ENCODE measurements around the gene ZC3H7B.

The ZC3H7B gene

GRCh38 chr22:41333806-41334205 is 32.5 kb downstream of the ZC3H7B start:
- no peak overlapping the region for H3K4me3 ChIP-seq (ENCODE audit: low read depth, low read length)
- DNase-seq (ENCODE audit: low read depth): no peak
- no peak for TF ChIP-seq MAX (IDR thresholded peaks at IDR 0.05; ENCODE audit: low read depth, low read length)
- TF ChIP-seq CTCF (IDR thresholded peaks at IDR 0.05; ENCODE audit: low read depth, low read length): no peak
- TF ChIP-seq POLR2A (IDR thresholded peaks at IDR 0.05; ENCODE audit: extremely low read depth, insufficient read length): no peak

GRCh38 chr22:41334215-41334614 is 32.9 kb downstream of the ZC3H7B start:
- DNase-seq (ENCODE audit: low read depth): no peak

GRCh38 chr22:41334951-41335635 is 33.8 kb downstream of the ZC3H7B start:
- H3K4me3 ChIP-seq (ENCODE audit: low read depth, low read length): no peak overlapping the region
- no peak for DNase-seq (ENCODE audit: low read depth)
- no peak for TF ChIP-seq MAX (IDR thresholded peaks at IDR 0.05; ENCODE audit: low read depth, low read length)
- no peak for TF ChIP-seq POLR2A (IDR thresholded peaks at IDR 0.05; ENCODE audit: extremely low read depth, insufficient read length)
- TF ChIP-seq MYC (IDR thresholded peaks at IDR 0.05; ENCODE audit: low read depth, low read length): no peak
- no peak for TF ChIP-seq CTCF (IDR thresholded peaks at IDR 0.05; ENCODE audit: low read depth, low read length)

More at GRCh38 chr22:41334215-41334614, 32.9 kb downstream of the ZC3H7B start:
- TF ChIP-seq POLR2A (IDR thresholded peaks at IDR 0.05; ENCODE audit: extremely low read depth, insufficient read length) (no peak), CTCF (IDR thresholded peaks at IDR 0.05; ENCODE audit: low read depth, low read length) (no peak), MYC (IDR thresholded peaks at IDR 0.05; ENCODE audit: low read depth, low read length) (no peak), MAX (IDR thresholded peaks at IDR 0.05; ENCODE audit: low read depth, low read length) (no peak)
- H3K4me3 ChIP-seq (ENCODE audit: low read depth, low read length): no peak overlapping the region

- no peak for DNase-seq (ENCODE audit: low read depth)
- TF ChIP-seq POLR2A (IDR thresholded peaks at IDR 0.05; ENCODE audit: extremely low read depth, insufficient read length): no peak
- no peak for TF ChIP-seq MAX (IDR thresholded peaks at IDR 0.05; ENCODE audit: low read depth, low read length)
- no peak for TF ChIP-seq CTCF (IDR thresholded peaks at IDR 0.05; ENCODE audit: low read depth, low read length)
- TF ChIP-seq MYC (IDR thresholded peaks at IDR 0.05; ENCODE audit: low read depth, low read length): no peak
- no peak overlapping the region for H3K4me3 ChIP-seq (ENCODE audit: low read depth, low read length)
Observed at GRCh38 chr22:41338614-41339212, 37.4 kb downstream of the ZC3H7B start.

- DNase-seq (ENCODE audit: low read depth): no peak
- no peak for TF ChIP-seq CTCF (IDR thresholded peaks at IDR 0.05; ENCODE audit: low read depth, low read length)
- no peak for TF ChIP-seq POLR2A (IDR thresholded peaks at IDR 0.05; ENCODE audit: extremely low read depth, insufficient read length)
- no peak for TF ChIP-seq MYC (IDR thresholded peaks at IDR 0.05; ENCODE audit: low read depth, low read length)
- no peak for TF ChIP-seq MAX (IDR thresholded peaks at IDR 0.05; ENCODE audit: low read depth, low read length)
- H3K4me3 ChIP-seq (ENCODE audit: low read depth, low read length): no peak overlapping the region
Observed at GRCh38 chr22:41339823-41340222, 38.5 kb downstream of the ZC3H7B start.

All from NB4 (cell line).